GM21526 (cell line): Measurements from ENCODE around the gene DUSP14.
"Not testable (repeated sequence)": the region's sequence is repeated elsewhere in the genome, so short reads cannot be mapped to it uniquely, and the experiment has no call there.

Source experiments
- ATAC-seq: cut with Tn5 transposase; IDR thresholded peaks from one replicate; pipeline ENCODE4 v1.9.1; 2021; ENCODE audit warnings: moderate library complexity; ENCODE audit not compliant: unreplicated experiment, low FRiP score

The DUSP14 gene

GRCh38 chr17:37483311-37484039, 6.2 kb upstream of the DUSP14 start:
- no peak for ATAC-seq

GRCh38 chr17:37485938-37486570, 3.6 kb upstream of the DUSP14 start:
- no peak for ATAC-seq

GRCh38 chr17:37488009-37488604, 1.6 kb upstream of the DUSP14 start:
- no peak for ATAC-seq

- peak; percentile 18 for ATAC-seq
Observed at GRCh38 chr17:37488607-37489196, 989 bp upstream of the DUSP14 start.

GRCh38 chr17:37490022-37490587, 414 bp downstream of the DUSP14 start:
- peak; percentile 45 for ATAC-seq

GRCh38 chr17:37490638-37491614, 1.2 kb downstream of the DUSP14 start:
- ATAC-seq, result no peak

- no peak for ATAC-seq
Observed at GRCh38 chr17:37492167-37492566, 2.5 kb downstream of the DUSP14 start.

- no peak for ATAC-seq
Observed at GRCh38 chr17:37493249-37494027, 3.7 kb downstream of the DUSP14 start.

GRCh38 chr17:37494401-37494831, 4.7 kb downstream of the DUSP14 start:
- no peak for ATAC-seq

- no peak for ATAC-seq
Observed at GRCh38 chr17:37494971-37495370, 5.3 kb downstream of the DUSP14 start.

GRCh38 chr17:37500378-37500777, 10.7 kb downstream of the DUSP14 start:
- ATAC-seq, result no peak

- no peak for ATAC-seq
Observed at GRCh38 chr17:37502009-37502936, 12.6 kb downstream of the DUSP14 start.

GRCh38 chr17:37503148-37503547, 13.5 kb downstream of the DUSP14 start:
- ATAC-seq, result no peak

- ATAC-seq, result no peak
Observed at GRCh38 chr17:37505333-37505732, 15.6 kb downstream of the DUSP14 start.

GRCh38 chr17:37506678-37507077, 17.0 kb downstream of the DUSP14 start:
- ATAC-seq, result no peak

GRCh38 chr17:37507111-37507510, 17.4 kb downstream of the DUSP14 start:
- ATAC-seq, result no peak

- ATAC-seq, result no peak
Observed at GRCh38 chr17:37510056-37510455, 20.4 kb downstream of the DUSP14 start.

- ATAC-seq, result not testable (repeated sequence)
Observed at GRCh38 chr17:37511642-37512041, 22.0 kb downstream of the DUSP14 start.
